GM23338 (cell line): ENCODE results near the gene PPA1. TPM values are rescaled to one million over a fixed set of nuclear protein-coding genes. Genes with fewer than 3 reads are reported as not detected.

Source experiments
- ATAC-seq: fragments of 200-7000 bp; cut with Tn5 transposase; 3 replicates; pipeline ENCODE4 v1.9.1; 2020
- DNase-seq: peaks from one replicate; pipeline ENCODE4 v3.0.0-alpha.2; 2015; ENCODE audit warnings: low spot score
- H2AFZ ChIP-seq: fragments of 200-600 bp; sonication (generic); 2 replicates; pipeline ENCODE4 v1.8.0; 2016; ENCODE audit warnings: antibody characterized with exemption, mild to moderate bottlenecking, moderate library complexity
- H3F3A ChIP-seq: fragments of 200-600 bp; sonication (generic); replicated peaks from 2 replicates; pipeline ENCODE4 v1.8.0; 2017; ENCODE audit warnings: antibody characterized with exemption, mixed run types, low read depth
- H3K27ac ChIP-seq: fragments of 200-600 bp; sonication (generic); 2 replicates; pipeline ENCODE4 v1.6.1; 2016; ENCODE audit warnings: low read depth
- H3K27me3 ChIP-seq: fragments of 200-600 bp; sonication (generic); 2 replicates; pipeline ENCODE4 v1.8.0; 2016; ENCODE audit warnings: mild to moderate bottlenecking, mixed run types, moderate library complexity; ENCODE audit not compliant: insufficient read depth
- H3K36me3 ChIP-seq: fragments of 200-600 bp; sonication (generic); 2 replicates; pipeline ENCODE4 v1.8.0; 2016; ENCODE audit warnings: mild to moderate bottlenecking; ENCODE audit not compliant: insufficient read depth
- H3K4me1 ChIP-seq: fragments of 200-600 bp; sonication (generic); 2 replicates; pipeline ENCODE4 v1.8.0; 2016; ENCODE audit warnings: mild to moderate bottlenecking, moderate library complexity; ENCODE audit not compliant: insufficient read depth
- H3K4me2 ChIP-seq: fragments of 200-600 bp; sonication (generic); 2 replicates; pipeline ENCODE4 v1.7.1; 2017; ENCODE audit warnings: mixed run types
- H3K4me3 ChIP-seq: fragments of 200-600 bp; sonication (generic); 2 replicates; pipeline ENCODE4 v1.6.1; 2016; ENCODE audit warnings: mixed run types
- H3K79me2 ChIP-seq: fragments of 200-600 bp; sonication (generic); replicated peaks from 2 replicates; pipeline ENCODE4 v1.8.0; 2017; ENCODE audit warnings: mild to moderate bottlenecking; ENCODE audit not compliant: insufficient read depth
- H3K9me2 ChIP-seq: fragments of 200-600 bp; sonication (generic); 2 replicates; pipeline ENCODE4 v1.8.0; 2017; ENCODE audit not compliant: insufficient read depth
- H4K20me1 ChIP-seq: fragments of 200-600 bp; sonication (generic); replicated peaks from 2 replicates; pipeline ENCODE4 v1.8.0; 2017; ENCODE audit warnings: mild to moderate bottlenecking; ENCODE audit not compliant: insufficient read depth
- H3K27ac Mint-ChIP-seq: 2 replicates; pipeline ENCODE4 v1.8.0; 2020; ENCODE audit warnings: inconsistent platforms, mild to moderate bottlenecking, moderate library complexity, mixed read lengths
- H3K27me3 Mint-ChIP-seq: 3 replicates; pipeline ENCODE4 v1.8.0; 2022; ENCODE audit warnings: low read depth, mild to moderate bottlenecking, moderate library complexity, mixed read lengths, inconsistent platforms; ENCODE audit not compliant: insufficient read depth, poor library complexity
- H3K36me3 Mint-ChIP-seq: 3 replicates; pipeline ENCODE4 v1.8.0; 2021; ENCODE audit warnings: low read depth, mild to moderate bottlenecking, inconsistent platforms, moderate library complexity, mixed read lengths
- H3K4me1 Mint-ChIP-seq: 3 replicates; pipeline ENCODE4 v1.8.0; 2020; ENCODE audit warnings: mild to moderate bottlenecking, inconsistent platforms, mixed read lengths
- H3K4me3 Mint-ChIP-seq: 3 replicates; pipeline ENCODE4 v1.8.0; 2021; ENCODE audit warnings: moderate library complexity, mild to moderate bottlenecking, inconsistent platforms, mixed read lengths
- H3K9me3 Mint-ChIP-seq: 3 replicates; pipeline ENCODE4 v1.8.0; 2020; ENCODE audit warnings: moderate library complexity, mild to moderate bottlenecking, inconsistent platforms, mixed read lengths
- CREB1 ChIP-seq: fragments of 250-450 bp; sonication (Bioruptor Pico); IDR thresholded peaks from 2 replicates; pipeline ENCODE4 v1.5.0; 2020; ENCODE audit warnings: low read depth, mild to moderate bottlenecking, moderate library complexity
- CTCF ChIP-seq, 2 experiments: fragments of 200-600 bp in 1 of 2; sonication (generic) in 1 of 2; conservative IDR thresholded peaks; 2 replicates each; pipeline versions ENCODE4 v1.5.1 to v1.6.1; 2016 to 2017; ENCODE audit warnings: antibody characterized with exemption in 2 of 2, low read depth in 2 of 2, mild to moderate bottlenecking in 2 of 2, moderate library complexity in 1 of 2
- JUNB ChIP-seq: IDR thresholded peaks from one replicate; pipeline ENCODE4 v1.6.1; 2016; ENCODE audit warnings: antibody characterized with exemption; ENCODE audit not compliant: unreplicated experiment
- POLR2AphosphoS5 ChIP-seq: IDR thresholded peaks from 2 replicates; pipeline ENCODE4 v1.6.1; 2016; ENCODE audit warnings: antibody characterized with exemption, low read depth
- REST ChIP-seq: IDR thresholded peaks from one replicate; pipeline ENCODE4 v1.6.1; 2018; ENCODE audit warnings: antibody characterized with exemption; ENCODE audit not compliant: unreplicated experiment
- STAT1 ChIP-seq: IDR thresholded peaks from one replicate; pipeline ENCODE4 v1.6.1; 2016; ENCODE audit warnings: antibody characterized with exemption; ENCODE audit not compliant: unreplicated experiment
- ZNF331 ChIP-seq: fragments of 250-450 bp; sonication (Bioruptor Pico); IDR thresholded peaks from 2 replicates; pipeline ENCODE4 v1.5.0; 2020; ENCODE audit warnings: low read depth, mild to moderate bottlenecking, moderate library complexity
- polyA plus RNA-seq: library from polyadenylated mRNA; unstranded; fragments of >200 nt; fragmentation: Nextera tagmentation; extraction: Ambion mirVana; gene quantifications from 2 replicates; pipeline ENCODE4 v1.2.1, GENCODE V29; 2016
- total RNA-seq: library from RNA; depleted of rRNA; stranded (reverse); fragments of >200 nt; shearing (Covaris generic); gene quantifications from 2 replicates; pipeline ENCODE4 v1.2.3, GENCODE V29; 2014

PPA1 gene
- total and polyA plus RNA-seq, 2 experiments from 2014 or later: 135 to 228 TPM

GRCh38 chr10:70267161-70267933 lies 34.1 kb upstream of the PPA1 start:
- Mint-ChIP-seq H3K4me1 (peaks cover 2% of the 10 kb centered on the region), H3K9me3 (no peaks in the 10 kb centered on the region; the same call in 2 of the 3 replicates), H3K27me3 (peaks cover 4% of the 10 kb centered on the region), H3K36me3 (no peaks in the 10 kb centered on the region), H3K27ac (no peak overlapping the region), H3K4me3 (no peak overlapping the region)
- Histone ChIP-seq H2AFZ (no peak overlapping the region), H3K4me2 (no peak overlapping the region), H3K4me1 (no peaks in the 10 kb centered on the region), H3K27me3 (no peaks in the 10 kb centered on the region), H4K20me1 (no peaks in the 10 kb centered on the region), H3K36me3 (no peaks in the 10 kb centered on the region), H3K27ac (no peak overlapping the region), H3K9me2 (no peaks in the 10 kb centered on the region), H3K4me3 (no peak overlapping the region), H3K79me2 (no peaks in the 10 kb centered on the region), H3F3A (no peaks in the 10 kb centered on the region)
- TF ChIP-seq CREB1 (CRISPR knock-in tag): 0 out of 2 replicates have a peak, but pooled peaks have one; percentile 14
- no peak for TF ChIP-seq JUNB
- TF ChIP-seq CTCF (conservative IDR thresholded peaks at IDR 0.05; ENCODE audit: low read depth in 2 of 2): peak; percentile 75 to 83
- TF ChIP-seq REST: no peak
- no peak for TF ChIP-seq ZNF331 (CRISPR knock-in tag)
- DNase-seq (peak; percentile 79), ATAC-seq (peak; percentile 61)

- Histone ChIP-seq H4K20me1 (no peaks in the 10 kb centered on the region), H3K36me3 (no peaks in the 10 kb centered on the region), H3K79me2 (no peaks in the 10 kb centered on the region), H3K4me2 (no peak overlapping the region), H3K9me2 (no peaks in the 10 kb centered on the region), H2AFZ (no peak overlapping the region), H3F3A (no peaks in the 10 kb centered on the region), H3K4me1 (no peaks in the 10 kb centered on the region), H3K27ac (no peak overlapping the region), H3K4me3 (no peak overlapping the region), H3K27me3 (no peaks in the 10 kb centered on the region)
- Mint-ChIP-seq H3K4me1 (no peaks in the 10 kb centered on the region; the same call in 2 of the 3 replicates), H3K27me3 (peaks cover 5% of the 10 kb centered on the region), H3K27ac (no peak overlapping the region), H3K9me3 (no peaks in the 10 kb centered on the region; the same call in 2 of the 3 replicates), H3K36me3 (no peaks in the 10 kb centered on the region), H3K4me3 (no peak overlapping the region)
- TF ChIP-seq POLR2AphosphoS5 (no peak), CREB1 (CRISPR knock-in tag) (no peak), JUNB (no peak), STAT1 (no peak)
- DNase-seq: no peak
- ATAC-seq: no peak
Observed at GRCh38 chr10:70266701-70267100, 33.5 kb upstream of the PPA1 start.
